Transverse colon (tissue), 4 donors: ENCODE measurements around the gene TM9SF3.

Experiments used
- CTCF ChIP-seq, 5 experiments: fragments of 200-600 bp in 3 of 5; fragments of 450-650 bp in 2 of 5; sonication (generic) in 3 of 5; IDR thresholded peaks; 1 replicate in 2 of 5; 2 replicates in 3 of 5; pipeline ENCODE4 v1.5.1; 2016 to 2017; ENCODE audit warnings: antibody characterized with exemption in 5 of 5, inconsistent platforms in 3 of 5, mild to moderate bottlenecking in 2 of 5, moderate library complexity in 1 of 5
- EP300 ChIP-seq: sonication (generic); formaldehyde crosslinking; IDR thresholded peaks from one replicate; pipeline ENCODE4 v1.6.1; 2017; ENCODE audit warnings: antibody characterized with exemption, low read depth
- POLR2AphosphoS5 ChIP-seq, 3 donors: sonication (generic); formaldehyde crosslinking; IDR thresholded peaks; one replicate each; pipeline ENCODE4 v1.6.1; 2016; ENCODE audit warnings: antibody characterized with exemption in 3 of 3

- TF ChIP-seq CTCF (IDR thresholded peaks at IDR 0.05) = no peak
- TF ChIP-seq EP300 = no peak
- no peak for TF ChIP-seq POLR2AphosphoS5 (IDR thresholded peaks at IDR 0.05)
Observed at GRCh38 chr10:96608805-96609204, 22.0 kb upstream of the TM9SF3 start.
